Stimulated activated naive CD8-positive, alpha-beta T cell treated with anti-CD3 and anti-CD28 coated beads, Interleukin-15, Interleukin-2, amounts not matched to agents 100 U/mL and 50 U/mL, for 24 hours (primary cell): ENCODE data around the gene BBS12.
"Not testable (repeated sequence)": the region's sequence is repeated elsewhere in the genome, so short reads cannot be mapped to it uniquely, and the experiment has no call there.

Source experiments
- ATAC-seq: fragments of 150-1000 bp; cut with Tn5 transposase; one replicate; pipeline ENCODE4 v1.10.0; 2021
- DNase-seq: peaks from one replicate; pipeline ENCODE4 v3.0.0; 2021

The BBS12 gene

GRCh38 chr4:122765692-122766352 lies 33.3 kb downstream of the BBS12 start:
- ATAC-seq (no peak), DNase-seq (no peak)

- no peak for DNase-seq
Measured at GRCh38 chr4:122766353-122766705, 33.8 kb downstream of the BBS12 start.

GRCh38 chr4:122766950-122767349 lies 34.4 kb downstream of the BBS12 start:
- no peak for ATAC-seq
- DNase-seq, result no peak

More at GRCh38 chr4:122766353-122766705, 33.8 kb downstream of the BBS12 start:
- no peak for ATAC-seq

- no peak for DNase-seq
- ATAC-seq, result no peak
Measured at GRCh38 chr4:122771724-122772123, 39.2 kb downstream of the BBS12 start.

- ATAC-seq, result no peak
- no peak for DNase-seq
Measured at GRCh38 chr4:122772311-122772710, 39.8 kb downstream of the BBS12 start.

- ATAC-seq (no peak), DNase-seq (no peak)
Measured at GRCh38 chr4:122772986-122773385, 40.5 kb downstream of the BBS12 start.

GRCh38 chr4:122775039-122775438 lies 42.5 kb downstream of the BBS12 start:
- no peak for ATAC-seq
- DNase-seq, result no peak

- no peak for DNase-seq
- no peak for ATAC-seq
Measured at GRCh38 chr4:122775987-122776836, 43.7 kb downstream of the BBS12 start.

DNA sequence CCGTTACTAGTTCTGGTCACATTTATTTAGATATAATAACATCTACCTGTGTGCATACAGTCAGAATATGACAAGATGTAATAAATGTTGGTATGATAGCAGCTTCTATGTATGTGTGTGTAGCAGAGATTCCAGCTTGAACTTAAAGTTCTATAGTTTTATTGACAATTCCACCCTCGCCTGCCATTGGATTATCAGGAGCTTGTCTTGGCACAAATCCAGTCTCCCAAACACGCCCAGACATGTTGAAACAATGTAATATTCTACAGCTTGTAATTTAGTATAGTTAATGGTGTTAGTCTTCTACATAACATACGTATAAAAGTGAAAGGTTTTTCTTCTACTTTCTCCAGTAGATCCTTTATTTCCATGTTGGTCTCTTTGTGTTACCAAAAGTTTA lies 44.4 kb downstream of the BBS12 start:
- DNase-seq (no peak), ATAC-seq (no peak)

DNA sequence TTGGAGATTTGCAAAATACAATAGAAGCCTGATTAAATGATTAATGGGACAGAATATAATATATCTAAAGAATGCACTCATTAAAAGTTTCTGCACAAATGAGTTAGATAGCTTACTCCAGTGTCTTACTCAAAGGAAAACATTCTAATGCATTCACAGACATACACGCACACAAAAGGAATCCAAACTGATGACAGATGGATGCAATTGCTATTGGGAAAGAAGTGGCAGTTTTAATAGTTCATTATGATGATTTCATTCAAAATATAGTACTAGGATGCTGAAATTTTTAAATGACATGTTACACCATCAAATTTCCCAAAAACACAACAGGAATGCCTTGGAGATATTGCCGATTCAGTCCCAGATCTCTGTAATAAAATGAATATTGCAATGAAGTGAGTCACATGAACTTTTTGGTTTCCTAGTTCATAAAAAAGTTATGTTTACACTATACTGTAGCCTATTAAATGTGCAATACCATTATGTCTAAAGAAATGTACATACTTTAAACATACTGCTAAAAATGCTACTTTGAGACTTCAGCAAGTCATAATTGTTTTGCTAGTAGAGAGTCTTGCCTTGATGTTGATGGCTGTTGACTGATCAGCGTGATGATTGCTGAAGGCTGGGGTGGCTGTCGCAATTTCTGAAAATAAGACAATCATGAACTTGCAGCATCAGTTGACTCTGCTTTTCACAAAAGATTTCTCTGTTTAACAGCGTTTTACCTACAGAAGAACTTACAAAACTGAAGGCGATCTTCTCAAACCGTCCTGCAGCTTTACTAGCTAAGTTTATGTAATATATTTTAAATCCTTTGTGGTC lies 45.6 kb downstream of the BBS12 start:
- DNase-seq (no peak), ATAC-seq (no peak)

- ATAC-seq (no peak), DNase-seq (no peak)
Measured at GRCh38 chr4:122781486-122781885, 49.0 kb downstream of the BBS12 start.

- DNase-seq, result no peak
- ATAC-seq, result no peak
Measured at GRCh38 chr4:122783301-122784215, 51.1 kb downstream of the BBS12 start.

DNA sequence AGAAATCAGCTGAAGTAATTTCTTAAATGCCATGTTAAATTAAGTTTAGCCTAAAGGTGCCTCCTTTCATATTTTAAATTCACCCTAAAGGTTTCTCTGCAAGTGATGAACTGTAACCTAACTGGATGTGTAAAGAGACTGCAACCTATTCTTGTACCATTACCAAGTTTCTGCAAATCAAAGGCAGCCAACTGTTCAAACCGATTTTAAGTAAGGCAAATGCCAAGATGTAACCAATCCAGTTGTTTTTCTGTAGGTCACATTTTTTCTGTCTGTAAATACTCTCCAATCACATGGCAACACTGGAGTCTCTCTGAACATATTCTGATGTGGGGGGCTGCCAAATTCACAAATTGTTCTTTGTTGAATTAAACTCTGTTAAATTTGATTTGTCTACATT lies 51.8 kb downstream of the BBS12 start:
- DNase-seq, result no peak
- ATAC-seq, result no peak

- ATAC-seq, result no peak
- DNase-seq, result no peak
Measured at GRCh38 chr4:122785099-122785498, 52.6 kb downstream of the BBS12 start.

GRCh38 chr4:122786296-122786695 lies 53.8 kb downstream of the BBS12 start:
- DNase-seq, ATAC-seq: not testable (repeated sequence)

- not testable (repeated sequence) for DNase-seq, ATAC-seq
Measured at GRCh38 chr4:122786920-122787319, 54.4 kb downstream of the BBS12 start.

- DNase-seq (no peak), ATAC-seq (no peak)
Measured at GRCh38 chr4:122787940-122788339, 55.4 kb downstream of the BBS12 start.

DNA sequence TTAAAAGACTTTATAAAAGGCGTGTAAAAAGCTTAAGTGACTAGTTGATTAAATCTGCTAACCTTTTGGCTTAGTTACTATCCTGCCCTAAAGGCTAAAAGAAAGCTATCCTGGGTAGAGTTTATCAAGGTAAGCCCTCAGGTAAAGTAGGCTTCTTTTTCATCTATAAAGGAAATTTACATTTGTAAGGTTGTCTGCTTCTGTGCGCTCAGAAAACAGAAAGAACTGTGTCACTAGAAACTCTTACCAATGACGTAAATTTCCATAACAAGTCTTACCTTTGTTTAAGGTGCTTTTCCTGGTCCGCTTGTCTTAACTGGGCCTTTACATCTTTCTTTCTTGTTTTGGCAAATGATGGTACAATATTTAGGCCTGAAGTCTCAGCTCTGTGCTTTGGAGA lies 56.4 kb downstream of the BBS12 start:
- ATAC-seq (no peak), DNase-seq (no peak)

- no peak for ATAC-seq
- DNase-seq, result no peak
Measured at GRCh38 chr4:122793811-122794210, 61.3 kb downstream of the BBS12 start.
